ENCODE measurements around the gene MUC5AC. TPM values are rescaled to one million over a fixed set of nuclear protein-coding genes. Genes with fewer than 3 reads are reported as not detected.

MUC5AC gene
- total RNA-seq, 1 experiment from 2014 or later, result under 0.01 TPM

- TF ChIP-seq ZFX (IDR thresholded peaks at IDR 0.05) (no peak), MAX (IDR thresholded peaks at IDR 0.05) (no peak), JUND (IDR thresholded peaks at IDR 0.05) (no peak), EZH2 (IDR thresholded peaks at IDR 0.05) (no peak), YY1 (IDR thresholded peaks at IDR 0.05; ENCODE audit: extremely low read depth, insufficient replicate concordance, low read depth, low read length) (no peak), FOSL1 (IDR thresholded peaks at IDR 0.05; ENCODE audit: low read depth) (no peak), SIN3A (IDR thresholded peaks at IDR 0.05; ENCODE audit: low read depth) (no peak)
These were observed 65.8 kb downstream of the MUC5AC start (continued) for GRCh38 chr11:1223346-1224110.

GRCh38 chr11:1224111-1224490 is 66.3 kb downstream of the MUC5AC start:
- intact Hi-C loops (cut with micrococcal nuclease), result no loop called here
- no peaks in the 10 kb centered on the region for H4K20me1 ChIP-seq (ENCODE audit: insufficient read depth)
- ChIA-PET RAD21 (ENCODE audit: low non-redundant PET in 1 of 2, low total read pairs in 2 of 2, uncharacterized antibody in 2 of 2, unreplicated experiment in 2 of 2) (no interaction called here), POLR2A (no interaction called here), CTCF (no interaction called here)
- H3K27me3 ChIP-seq (ENCODE audit: insufficient read depth, low read length), result no peaks in the 10 kb centered on the region
- no peak overlapping the region for H3K9ac ChIP-seq (ENCODE audit: low read length)
- no peaks in the 10 kb centered on the region for H3K4me1 ChIP-seq (ENCODE audit: control insufficient read depth in 1 of 2, insufficient read depth in 2 of 2, low read length in 2 of 2)
- no peaks in the 10 kb centered on the region for H3K79me2 ChIP-seq (ENCODE audit: insufficient read depth, low read length)
- no peaks in the 10 kb centered on the region for H3K36me3 ChIP-seq (ENCODE audit: control insufficient read depth in 1 of 2, insufficient read depth in 2 of 2, low read length in 2 of 2)
- no peak overlapping the region for H3K4me3 ChIP-seq (replicated peaks in 1 of 2; ENCODE audit: low read depth in 1 of 2, low read length in 2 of 2)
- no peak overlapping the region for H3K4me2 ChIP-seq (ENCODE audit: low read length)
- no peak overlapping the region for H3K27ac ChIP-seq (ENCODE audit: low read depth, low read length)
- ATAC-seq (no peak), DNase-seq (ENCODE audit: low read depth, low spot score) (no peak)
- H2AFZ ChIP-seq (ENCODE audit: low read depth, low read length, poor library complexity, severe bottlenecking), result no peak overlapping the region
- H3K9me3 ChIP-seq (ENCODE audit: control insufficient read depth in 1 of 2, insufficient read depth in 1 of 2, low read depth in 1 of 2, low read length in 2 of 2), result no peaks in the 10 kb centered on the region
- TF ChIP-seq POLR2AphosphoS5 (IDR thresholded peaks at IDR 0.05; ENCODE audit: low read depth, low read length), result no peak
- TF ChIP-seq MAX (IDR thresholded peaks at IDR 0.05), result no peak
- no peak for TF ChIP-seq TCF7L2 (IDR thresholded peaks at IDR 0.05; ENCODE audit: borderline replicate concordance, extremely low read depth, insufficient read depth, insufficient read length)
- no peak for TF ChIP-seq ZNF274 (IDR thresholded peaks at IDR 0.05; ENCODE audit: low read depth, low read length)
- no peak for TF ChIP-seq CTCF (IDR thresholded peaks at IDR 0.05 in 2 of 3, conservative IDR thresholded peaks at IDR 0.05 in 1 of 3; ENCODE audit: borderline replicate concordance in 1 of 3, insufficient read depth in 1 of 3, low read depth in 2 of 3, low read length in 2 of 3)
- no peak for TF ChIP-seq CBX3 (IDR thresholded peaks at IDR 0.05; ENCODE audit: low read depth)
- no peak for TF ChIP-seq ATF3 (IDR thresholded peaks at IDR 0.05)
- TF ChIP-seq POLR2A (IDR thresholded peaks at IDR 0.05; ENCODE audit: borderline replicate concordance, extremely low read depth, insufficient read depth, insufficient read length), result no peak
- no peak for TF ChIP-seq CEBPB (IDR thresholded peaks at IDR 0.05; ENCODE audit: low read depth)
- TF ChIP-seq EGR1 (IDR thresholded peaks at IDR 0.05; ENCODE audit: low read depth), result no peak
- TF ChIP-seq ZFX (IDR thresholded peaks at IDR 0.05), result no peak
- TF ChIP-seq EZH2 (IDR thresholded peaks at IDR 0.05), result no peak
- no peak for TF ChIP-seq SIN3A (IDR thresholded peaks at IDR 0.05; ENCODE audit: low read depth)
- no TSS peak for BruUV-seq (replicated peaks)
- no peaks in the 10 kb centered on the region for H3K9me2 ChIP-seq (ENCODE audit: insufficient read depth)
